GM12878 (cell line): ENCODE data around the gene DAPK2.

ENCODE experiments used
- CEBPZ ChIP-seq: fragments of 150-350 bp; IDR thresholded peaks from 2 replicates; pipeline ENCODE4 v1.6.1; 2016; ENCODE audit warnings: low read depth, low read length
- CHD2 ChIP-seq: IDR thresholded peaks from 2 replicates; pipeline ENCODE4 v1.6.1; 2011; ENCODE audit warnings: low read depth, low read length, improper control_type of control experiment, borderline replicate concordance
- CTCF ChIP-seq, 3 experiments: IDR thresholded peaks in 2 of 3; conservative IDR thresholded peaks in 1 of 3; 2 replicates each; pipeline ENCODE4 v1.5.1; 2011; ENCODE audit warnings: low read depth in 3 of 3, low read length in 3 of 3, mild to moderate bottlenecking in 3 of 3, control low read depth in 2 of 3, moderate library complexity in 2 of 3, inconsistent platforms in 1 of 3, mixed read lengths in 1 of 3; ENCODE audit not compliant: control insufficient read depth in 2 of 3, insufficient read depth in 1 of 3; ENCODE audit errors: extremely low read depth in 1 of 3
- EGR1 ChIP-seq, 2 experiments: IDR thresholded peaks; 1 replicate in 1 of 2; 2 replicates in 1 of 2; pipeline ENCODE4 v1.6.1; 2011 to 2012; ENCODE audit warnings: low read depth in 2 of 2, low read length in 2 of 2, borderline replicate concordance in 1 of 2, mild to moderate bottlenecking in 1 of 2, moderate library complexity in 1 of 2
- EP300 ChIP-seq, 2 experiments: fragments of 150-350 bp in 1 of 2; IDR thresholded peaks; 2 replicates each; pipeline ENCODE4 v1.6.1; 2011 to 2012; ENCODE audit warnings: low read depth in 2 of 2, low read length in 2 of 2, borderline replicate concordance in 1 of 2, improper control_type of control experiment in 1 of 2, inconsistent platforms in 1 of 2; ENCODE audit not compliant: control insufficient read depth in 1 of 2
- HCFC1 ChIP-seq: fragments of 150-350 bp; IDR thresholded peaks from 2 replicates; pipeline ENCODE4 v1.6.1; 2014; ENCODE audit warnings: low read length
- SMAD1 ChIP-seq: fragments of 450-650 bp; IDR thresholded peaks from 2 replicates; pipeline ENCODE4 v1.6.1; 2018; ENCODE audit warnings: mild to moderate bottlenecking, low read depth; ENCODE audit not compliant: partially characterized antibody
- SP1 ChIP-seq: IDR thresholded peaks from one replicate; pipeline ENCODE4 v1.6.1; 2011; ENCODE audit warnings: low read depth, low read length

- TF ChIP-seq EGR1 (IDR thresholded peaks at IDR 0.05; ENCODE audit: borderline replicate concordance in 1 of 2, low read depth in 2 of 2, low read length in 2 of 2) (no peak), SP1 (no peak), SMAD1 (no peak), CEBPZ (no peak), CHD2 (no peak), EP300 (IDR thresholded peaks at IDR 0.05; ENCODE audit: borderline replicate concordance in 1 of 2, control insufficient read depth in 1 of 2, low read depth in 2 of 2, low read length in 2 of 2) (no peak), HCFC1 (no peak), CTCF (IDR thresholded peaks at IDR 0.05 in 2 of 3, conservative IDR thresholded peaks at IDR 0.05 in 1 of 3; ENCODE audit: control insufficient read depth in 2 of 3, extremely low read depth in 1 of 3, insufficient read depth in 1 of 3, low read depth in 3 of 3, low read length in 3 of 3) (no peak)
These were observed 95.3 kb downstream of the DAPK2 start for GRCh38 chr15:63950911-63951481.
